Activated naive CD8-positive, alpha-beta T cell treated with anti-CD3 and anti-CD28 coated beads, Interleukin-2, amount 50 U/mL, for 24 hours (primary cell): ENCODE measurements around the gene EPOP.
"Not testable (repeated sequence)": the region's sequence is repeated elsewhere in the genome, so short reads cannot be mapped to it uniquely, and the experiment has no call there.

Experiments
- ATAC-seq: fragments of 150-1000 bp; cut with Tn5 transposase; one replicate; pipeline ENCODE4 v1.10.0; 2021
- DNase-seq: peaks from one replicate; pipeline ENCODE4 v3.0.0; 2021
- H3K27ac Mint-ChIP-seq: one replicate; pipeline ENCODE4 v1.8.0; 2021; ENCODE audit warnings: mild to moderate bottlenecking, mixed read lengths
- H3K27me3 Mint-ChIP-seq: one replicate; pipeline ENCODE4 v1.8.0; 2021; ENCODE audit warnings: mixed read lengths
- H3K36me3 Mint-ChIP-seq: one replicate; pipeline ENCODE4 v1.8.0; 2021; ENCODE audit warnings: low read depth, mixed read lengths
- H3K4me1 Mint-ChIP-seq: one replicate; pipeline ENCODE4 v1.8.0; 2021; ENCODE audit warnings: mixed read lengths
- H3K4me3 Mint-ChIP-seq: one replicate; pipeline ENCODE4 v1.8.0; 2021; ENCODE audit warnings: mild to moderate bottlenecking, moderate library complexity, mixed read lengths
- H3K9me3 Mint-ChIP-seq: one replicate; pipeline ENCODE4 v1.8.0; 2021; ENCODE audit warnings: mixed read lengths

EPOP gene

DNA sequence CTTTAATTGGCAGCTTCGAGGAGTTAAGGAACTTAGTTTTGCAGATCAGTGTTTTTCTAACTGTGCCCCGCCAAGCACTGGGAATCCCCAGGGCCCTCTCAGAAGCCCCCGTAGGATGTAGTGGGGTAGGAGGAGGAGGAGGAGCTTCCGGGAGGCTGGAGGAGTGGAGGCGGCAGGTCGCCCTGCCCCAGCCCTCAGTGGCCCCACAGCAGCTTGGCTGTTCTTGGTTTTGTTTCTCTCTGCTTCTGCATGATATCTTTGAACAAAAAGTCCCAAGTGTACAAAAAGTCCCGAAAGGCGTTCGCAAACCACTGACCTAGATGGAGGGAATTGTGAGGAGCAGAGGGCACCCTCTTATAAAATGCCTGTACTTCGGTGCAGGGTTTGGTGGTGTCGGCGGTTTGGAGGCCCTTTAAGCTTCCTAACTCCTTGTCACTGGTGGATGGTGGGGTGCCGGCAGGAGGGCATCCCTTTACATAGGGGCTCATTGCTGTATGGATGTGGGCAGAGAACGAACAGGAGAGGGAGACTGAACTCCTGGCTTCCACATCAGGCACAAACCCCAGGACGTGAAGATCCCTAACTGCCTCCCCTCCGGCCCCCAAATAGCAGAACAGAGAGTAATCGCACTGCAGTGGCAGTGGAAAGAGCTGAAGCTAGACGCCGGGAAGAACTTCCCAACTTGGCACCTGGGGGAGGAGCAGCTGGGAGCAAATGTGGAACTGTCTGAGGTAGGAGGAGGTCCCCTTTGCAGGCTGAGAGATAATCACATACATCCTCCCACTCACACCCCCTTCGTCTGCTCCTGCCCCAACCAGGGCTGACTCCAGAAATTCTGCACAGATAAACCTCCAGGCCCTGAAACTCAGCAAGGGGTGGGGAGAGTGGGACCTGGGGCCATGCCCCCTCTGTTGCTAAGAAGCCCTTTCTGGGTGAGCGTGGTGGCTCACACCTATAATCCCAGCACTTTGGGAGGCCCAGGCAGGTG, 20.1 kb downstream of the EPOP start:
- peak overlapping the region; percentile 32 for H3K4me3 Mint-ChIP-seq
- DNase-seq = peak; percentile 39

DNA sequence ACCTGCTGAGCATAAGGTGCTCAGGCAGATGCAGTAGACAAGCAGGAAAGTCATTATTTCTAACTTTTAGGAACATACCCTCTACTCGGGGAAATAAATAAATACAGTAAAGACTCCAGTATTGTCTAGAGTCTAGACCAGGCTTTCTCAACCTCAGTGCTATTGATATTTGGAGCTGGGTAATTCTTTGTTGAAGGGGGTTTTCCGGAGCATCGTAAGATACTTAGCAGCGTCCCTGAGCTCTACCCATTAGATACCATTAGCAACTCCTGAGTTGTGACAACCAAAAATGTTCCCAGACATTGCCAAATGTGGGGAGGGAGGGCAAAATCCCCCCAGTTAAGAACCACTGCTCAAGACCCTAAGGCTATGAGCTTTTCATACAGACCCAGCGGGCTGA, 21.1 kb downstream of the EPOP start:
- H3K4me1 Mint-ChIP-seq = peaks cover 37% of the 10 kb centered on the region
- ATAC-seq (no peak), DNase-seq (no peak)
- no peak overlapping the region for H3K4me3 Mint-ChIP-seq
- H3K27ac Mint-ChIP-seq = no peak overlapping the region
- H3K27me3 Mint-ChIP-seq = peaks cover 6% of the 10 kb centered on the region
- H3K36me3 Mint-ChIP-seq = no peaks in the 10 kb centered on the region
- H3K9me3 Mint-ChIP-seq = no peaks in the 10 kb centered on the region

More for the DNA sequence above, 20.1 kb downstream of the EPOP start:
- peaks cover 7% of the 10 kb centered on the region for H3K27me3 Mint-ChIP-seq
- H3K9me3 Mint-ChIP-seq = no peaks in the 10 kb centered on the region
- H3K4me1 Mint-ChIP-seq = peaks cover 38% of the 10 kb centered on the region
- peak; percentile 79 for ATAC-seq
- H3K27ac Mint-ChIP-seq = no peak overlapping the region
- no peaks in the 10 kb centered on the region for H3K36me3 Mint-ChIP-seq

DNA sequence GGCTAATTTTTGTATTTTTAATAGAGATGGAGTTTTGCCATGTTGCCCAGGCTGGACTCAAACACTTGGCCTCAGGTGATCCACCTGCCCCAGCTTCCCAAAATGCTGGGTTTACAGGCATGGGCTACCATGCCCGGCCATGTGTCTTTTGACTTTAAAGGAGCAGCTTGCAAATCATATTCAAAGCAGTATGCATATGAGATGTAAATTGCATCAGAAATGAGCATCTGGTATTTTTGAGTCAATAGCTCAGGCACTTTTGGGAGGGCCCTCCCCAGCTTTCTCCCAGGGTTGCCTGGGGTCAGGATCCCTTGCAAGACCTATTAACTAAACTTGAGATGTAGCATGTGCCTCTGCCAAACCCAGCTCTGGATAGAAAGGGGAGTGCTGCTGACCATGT, 21.5 kb downstream of the EPOP start:
- no peak overlapping the region for H3K4me3 Mint-ChIP-seq

DNA sequence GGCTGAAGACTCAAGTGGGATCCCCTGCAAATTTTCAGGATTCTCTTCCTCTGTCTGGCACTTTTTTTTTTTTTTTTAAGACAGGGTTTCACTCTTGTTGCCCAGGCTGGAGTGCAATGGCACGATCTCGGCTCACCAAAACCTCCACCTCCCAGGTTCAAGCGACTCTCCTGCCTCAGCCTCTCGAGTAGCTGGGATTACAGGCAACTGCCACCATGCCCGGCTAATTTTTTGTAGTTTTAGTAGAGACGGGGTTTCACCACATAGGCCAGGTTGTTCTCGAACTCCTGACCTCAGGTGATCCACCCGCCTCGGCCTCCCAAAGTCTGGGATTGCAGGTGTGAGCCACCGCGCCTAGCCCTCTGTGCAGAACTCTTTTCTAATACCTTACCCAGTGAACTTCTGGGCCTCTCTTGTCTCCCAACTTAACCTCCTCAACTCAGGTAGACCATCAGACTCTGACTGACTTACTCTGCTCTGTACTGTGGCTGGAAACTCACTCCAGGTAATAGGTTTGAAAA, 24.0 kb downstream of the EPOP start:
- DNase-seq, H3K9me3 Mint-ChIP-seq, H3K36me3 Mint-ChIP-seq, H3K27me3 Mint-ChIP-seq, H3K4me3 Mint-ChIP-seq, H3K27ac Mint-ChIP-seq, ATAC-seq: not testable (repeated sequence)
- peaks cover 19% of the 10 kb centered on the region for H3K4me1 Mint-ChIP-seq

More for the DNA sequence above, 21.5 kb downstream of the EPOP start:
- Mint-ChIP-seq H3K27ac (no peak overlapping the region), H3K4me1 (peaks cover 32% of the 10 kb centered on the region), H3K36me3 (no peaks in the 10 kb centered on the region), H3K27me3 (peaks cover 6% of the 10 kb centered on the region), H3K9me3 (no peaks in the 10 kb centered on the region)
- ATAC-seq (no peak), DNase-seq (no peak)

DNA sequence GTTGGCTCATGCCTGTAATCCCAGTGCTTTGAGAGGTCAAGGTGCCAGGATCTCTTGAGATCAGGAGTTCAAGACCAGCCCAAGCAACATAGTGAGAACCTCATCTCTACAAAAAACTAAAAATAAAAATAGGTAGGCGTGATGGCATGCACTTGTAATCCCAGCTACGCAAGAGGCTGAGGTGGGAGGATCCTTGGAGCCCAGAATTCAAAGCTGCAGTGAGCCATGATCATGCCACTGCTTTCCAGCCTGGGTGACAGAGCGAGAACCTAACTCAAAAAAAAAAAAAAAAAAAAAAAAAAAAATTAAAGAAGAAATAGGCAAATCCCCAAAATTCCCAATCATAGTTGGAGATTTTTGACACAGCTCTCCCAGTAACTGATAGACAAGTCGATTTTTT, 36.8 kb downstream of the EPOP start:
- Mint-ChIP-seq H3K9me3 (no peaks in the 10 kb centered on the region), H3K4me3 (no peak overlapping the region), H3K27ac (no peak overlapping the region), H3K27me3 (peaks cover 26% of the 10 kb centered on the region), H3K4me1 (no peaks in the 10 kb centered on the region), H3K36me3 (no peaks in the 10 kb centered on the region)
- ATAC-seq (no peak), DNase-seq (no peak)

DNA sequence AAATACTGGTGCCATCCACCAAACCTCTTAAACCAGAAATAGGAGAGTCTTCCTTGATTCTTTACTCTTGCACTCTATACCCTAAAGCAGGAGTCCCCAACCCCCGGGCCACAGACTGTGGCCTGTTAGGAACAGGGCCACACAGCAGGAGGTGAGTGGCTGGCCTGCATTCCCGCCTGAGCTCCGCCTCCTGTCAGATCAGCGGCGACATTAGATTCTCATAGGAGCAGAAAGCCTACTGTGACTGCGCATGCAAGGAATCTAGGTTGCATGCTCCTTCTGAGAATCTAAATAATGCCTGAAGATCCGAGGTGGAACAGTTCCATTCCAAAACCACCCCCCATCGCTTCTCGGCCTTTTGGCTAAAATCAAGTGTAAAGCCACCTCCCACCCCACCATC, 38.7 kb downstream of the EPOP start:
- Mint-ChIP-seq H3K9me3 (no peaks in the 10 kb centered on the region), H3K4me3 (no peak overlapping the region), H3K36me3 (no peaks in the 10 kb centered on the region), H3K27me3 (peaks cover 29% of the 10 kb centered on the region), H3K27ac (no peak overlapping the region), H3K4me1 (no peaks in the 10 kb centered on the region)
- ATAC-seq (no peak), DNase-seq (no peak)

DNA sequence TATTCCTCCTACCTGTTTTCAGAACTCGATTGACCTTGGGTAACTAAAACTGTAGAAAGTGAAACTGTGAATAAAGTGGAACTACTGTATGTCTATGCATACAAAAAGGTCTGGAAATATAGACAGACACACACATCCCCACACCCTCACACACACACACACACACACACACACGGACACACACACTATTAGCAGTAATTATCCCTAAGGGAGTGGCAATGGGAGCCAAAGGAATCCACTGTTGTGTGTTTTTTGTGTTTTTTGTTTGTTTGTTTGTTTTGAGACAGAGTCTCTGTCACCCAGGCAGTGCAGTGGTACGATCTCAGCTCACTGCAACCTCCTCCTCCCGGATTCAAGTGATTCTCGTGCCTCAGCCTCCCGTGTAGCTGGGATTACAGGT, 42.4 kb downstream of the EPOP start:
- Mint-ChIP-seq H3K36me3 (no peaks in the 10 kb centered on the region), H3K4me1 (no peaks in the 10 kb centered on the region), H3K27me3 (peaks cover 20% of the 10 kb centered on the region), H3K9me3 (no peaks in the 10 kb centered on the region), H3K27ac (no peak overlapping the region), H3K4me3 (no peak overlapping the region)
- DNase-seq (no peak), ATAC-seq (no peak)

DNA sequence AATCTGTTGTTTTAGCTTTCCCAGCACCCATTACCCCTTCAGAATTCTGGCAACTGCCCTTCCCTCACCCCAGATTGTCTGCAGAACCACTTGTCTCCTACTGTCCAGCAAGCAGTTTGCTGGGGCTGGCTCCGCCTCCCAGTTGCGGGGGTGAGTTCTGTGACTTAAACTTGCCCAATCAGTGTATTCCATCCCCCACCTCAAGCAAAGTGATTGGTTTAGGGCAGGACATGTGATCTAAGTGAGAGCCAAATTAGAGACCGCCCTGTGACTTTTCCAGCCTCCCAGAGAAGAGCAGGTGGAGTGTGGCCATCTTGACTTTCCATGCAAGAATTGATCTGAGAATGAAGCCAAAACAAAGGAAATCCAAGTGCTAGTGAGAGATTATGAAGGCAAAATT, 46.3 kb downstream of the EPOP start:
- ATAC-seq (no peak), DNase-seq (no peak)
- Mint-ChIP-seq H3K9me3 (no peaks in the 10 kb centered on the region), H3K4me1 (peaks cover 6% of the 10 kb centered on the region), H3K4me3 (no peak overlapping the region), H3K36me3 (no peaks in the 10 kb centered on the region), H3K27ac (no peak overlapping the region), H3K27me3 (peaks cover 21% of the 10 kb centered on the region)

DNA sequence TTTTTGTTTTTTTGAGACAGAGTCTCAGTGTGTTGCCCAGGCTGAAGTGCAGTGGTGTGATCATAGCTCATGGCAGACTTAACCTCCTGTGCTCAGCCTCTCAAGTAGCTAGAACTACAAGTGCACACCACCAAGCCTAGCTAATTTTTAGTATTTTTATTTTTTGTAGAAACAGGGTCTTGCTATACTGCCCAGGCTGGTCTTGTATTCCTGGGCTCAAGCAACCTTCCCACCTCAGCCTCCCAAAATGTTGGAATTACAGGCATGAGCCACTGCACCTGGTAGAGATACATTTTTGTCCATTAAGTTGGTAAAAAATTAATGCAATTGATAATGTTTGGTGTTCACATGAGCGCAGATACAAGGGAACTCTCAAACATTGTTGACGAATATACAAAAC, 46.8 kb downstream of the EPOP start:
- DNase-seq (no peak), ATAC-seq (no peak)
- Mint-ChIP-seq H3K4me3 (no peak overlapping the region), H3K4me1 (peaks cover 6% of the 10 kb centered on the region), H3K27ac (no peak overlapping the region), H3K9me3 (no peaks in the 10 kb centered on the region), H3K27me3 (peaks cover 22% of the 10 kb centered on the region), H3K36me3 (no peaks in the 10 kb centered on the region)

DNA sequence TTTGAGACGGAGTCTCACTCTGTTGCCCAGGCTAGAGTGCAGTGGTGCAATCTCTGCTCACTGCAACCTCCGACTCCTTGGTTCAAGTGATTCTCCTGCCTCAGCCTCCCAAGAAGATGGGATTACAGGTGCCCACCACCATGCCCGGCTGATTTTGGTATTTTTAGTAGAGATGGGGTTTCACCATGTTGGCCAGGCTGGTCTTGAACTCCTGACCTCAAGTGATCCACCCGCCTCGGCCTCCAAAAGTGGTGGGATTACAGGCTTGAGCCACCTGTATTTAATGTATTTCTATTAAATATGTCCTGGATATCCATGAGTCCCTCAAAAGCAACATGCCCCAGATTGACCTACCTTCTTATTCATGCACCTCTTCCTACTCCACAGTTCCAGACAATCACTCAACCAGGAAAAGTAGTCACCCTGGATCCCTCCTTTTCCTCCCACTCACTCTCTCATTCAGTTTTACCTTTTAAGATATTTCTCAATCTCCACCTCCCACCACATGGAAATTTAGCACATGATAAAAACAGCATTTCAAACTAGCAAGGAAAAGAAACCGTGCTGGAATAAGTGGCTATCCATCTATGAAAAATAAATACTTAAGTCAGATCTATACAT, 48.0 kb downstream of the EPOP start:
- not testable (repeated sequence) for H3K4me1 Mint-ChIP-seq, H3K4me3 Mint-ChIP-seq, H3K36me3 Mint-ChIP-seq, H3K27ac Mint-ChIP-seq, DNase-seq, ATAC-seq, H3K9me3 Mint-ChIP-seq
- peaks cover 29% of the 10 kb centered on the region for H3K27me3 Mint-ChIP-seq

DNA sequence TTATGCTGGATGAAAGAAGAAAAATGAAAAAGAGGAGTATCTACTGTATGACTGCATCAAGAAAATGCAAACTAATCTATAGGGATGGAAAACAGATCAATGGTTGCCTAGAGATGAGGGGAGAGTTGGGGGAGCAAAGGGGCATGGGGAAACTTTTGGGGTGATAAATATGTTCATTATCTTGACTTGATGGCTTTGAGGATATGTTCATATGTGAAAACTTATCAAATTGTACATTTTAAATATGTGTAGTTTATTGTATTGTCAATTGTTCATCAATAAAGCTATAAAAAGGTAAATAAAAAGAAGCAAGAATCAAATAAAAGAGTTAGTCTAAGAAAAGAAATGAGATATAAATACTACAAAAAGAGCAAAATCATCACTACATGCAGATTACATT, 49.3 kb downstream of the EPOP start:
- no peak overlapping the region for H3K4me3 Mint-ChIP-seq
- H3K36me3 Mint-ChIP-seq = no peaks in the 10 kb centered on the region

DNA sequence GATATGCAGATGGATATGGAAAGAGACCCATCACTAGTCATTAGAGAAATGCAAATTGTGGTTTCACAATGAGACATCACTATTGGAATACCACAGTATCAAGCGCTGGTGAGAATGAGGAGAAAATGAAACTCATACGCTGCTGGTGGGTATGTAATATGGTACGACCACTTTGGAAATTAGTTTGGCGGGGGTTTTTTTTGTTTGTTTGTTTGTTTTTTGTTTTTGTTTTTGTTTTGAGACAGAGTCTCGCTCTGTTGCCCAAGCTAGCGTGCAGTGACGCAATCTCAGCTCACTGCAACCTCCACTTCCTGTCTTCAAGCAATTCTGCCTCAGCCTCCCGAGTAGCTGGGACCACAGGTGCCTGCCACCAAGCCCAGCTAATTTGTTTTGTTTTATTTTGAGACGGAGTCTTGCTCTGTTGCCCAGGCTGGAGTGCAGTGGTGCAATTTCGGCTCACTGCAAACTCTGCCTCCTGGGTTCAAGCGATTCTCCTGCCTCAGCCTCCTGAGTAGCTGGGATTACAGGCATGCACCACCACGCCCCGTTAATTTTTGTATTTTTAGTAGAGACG, 49.9 kb downstream of the EPOP start:
- not testable (repeated sequence) for H3K27ac Mint-ChIP-seq, H3K36me3 Mint-ChIP-seq, H3K4me3 Mint-ChIP-seq, DNase-seq, H3K4me1 Mint-ChIP-seq, H3K9me3 Mint-ChIP-seq
- peaks cover 39% of the 10 kb centered on the region for H3K27me3 Mint-ChIP-seq
- peak; percentile 69 for ATAC-seq

More for the DNA sequence above, 49.3 kb downstream of the EPOP start:
- Mint-ChIP-seq H3K27ac (no peak overlapping the region), H3K9me3 (no peaks in the 10 kb centered on the region), H3K27me3 (peaks cover 39% of the 10 kb centered on the region), H3K4me1 (peaks cover 6% of the 10 kb centered on the region)
- ATAC-seq = no peak
- DNase-seq = no peak
